HG03342 (cell line): ENCODE data around the gene BTAF1.

Source experiments
- ATAC-seq: cut with Tn5 transposase; IDR thresholded peaks from one replicate; pipeline ENCODE4 v1.9.1; 2021; ENCODE audit warnings: mild to moderate bottlenecking, moderate library complexity; ENCODE audit not compliant: unreplicated experiment

The BTAF1 gene

DNA sequence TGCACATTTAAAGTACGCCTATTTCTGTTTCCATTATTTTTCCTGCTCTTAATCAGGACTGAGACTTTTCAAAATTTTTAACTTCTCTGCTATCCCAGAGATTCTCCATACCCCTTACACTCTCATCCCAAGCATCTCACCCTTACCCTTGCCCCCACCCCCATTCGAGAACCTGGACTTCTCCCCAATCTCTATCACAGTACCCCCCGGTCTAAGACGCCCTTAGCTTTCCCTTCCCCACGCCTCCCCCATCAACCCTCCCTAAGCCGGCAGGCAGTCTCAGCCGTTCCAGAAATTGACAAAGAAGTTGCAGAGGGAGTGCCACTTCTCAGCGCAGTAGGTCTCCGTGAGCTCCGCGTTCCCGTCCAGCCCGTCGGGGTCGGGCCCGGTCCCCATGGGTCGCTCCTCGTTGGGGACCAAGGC is 15.6 kb upstream of the BTAF1 start:
- no peak for ATAC-seq

DNA sequence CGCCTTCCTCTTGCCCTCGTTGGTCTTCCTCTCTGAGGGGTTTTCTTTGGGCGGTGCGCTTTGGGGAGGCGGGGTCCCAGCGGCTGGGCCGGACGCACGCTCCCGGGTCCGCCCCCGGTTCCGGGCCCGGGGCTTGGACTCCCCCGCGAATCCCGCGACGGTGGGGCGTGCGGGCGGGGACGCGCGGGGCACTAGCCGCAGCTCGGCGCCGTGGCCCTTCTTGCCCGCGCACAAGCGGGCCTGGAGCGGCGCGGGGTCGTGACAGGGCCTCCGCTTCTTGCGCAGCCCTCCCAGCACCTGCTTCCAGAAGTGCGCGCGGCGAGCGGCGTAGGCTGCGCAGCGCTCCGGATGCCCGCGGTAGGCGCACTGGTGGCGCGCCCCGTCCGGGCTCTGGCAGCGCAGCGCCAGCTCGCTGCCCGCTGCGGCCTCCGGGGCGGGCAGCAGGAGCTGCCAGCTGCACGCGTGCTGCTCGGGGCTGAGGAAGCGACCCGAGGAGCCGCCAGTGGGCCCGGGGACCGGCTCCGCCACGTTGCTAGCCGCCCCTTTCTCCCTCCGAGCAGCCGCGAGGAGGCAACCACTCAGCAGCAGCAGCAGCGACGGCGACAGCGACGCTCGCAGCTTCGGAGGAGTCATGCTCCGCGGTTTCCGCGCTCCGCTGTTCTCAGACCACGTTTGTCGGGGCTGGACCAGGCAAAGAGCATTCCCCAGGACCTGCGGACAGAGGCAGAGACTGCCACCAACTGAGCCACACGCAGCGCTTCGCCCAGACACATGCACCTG is 15.0 kb upstream of the BTAF1 start:
- peak; percentile 90 for ATAC-seq

DNA sequence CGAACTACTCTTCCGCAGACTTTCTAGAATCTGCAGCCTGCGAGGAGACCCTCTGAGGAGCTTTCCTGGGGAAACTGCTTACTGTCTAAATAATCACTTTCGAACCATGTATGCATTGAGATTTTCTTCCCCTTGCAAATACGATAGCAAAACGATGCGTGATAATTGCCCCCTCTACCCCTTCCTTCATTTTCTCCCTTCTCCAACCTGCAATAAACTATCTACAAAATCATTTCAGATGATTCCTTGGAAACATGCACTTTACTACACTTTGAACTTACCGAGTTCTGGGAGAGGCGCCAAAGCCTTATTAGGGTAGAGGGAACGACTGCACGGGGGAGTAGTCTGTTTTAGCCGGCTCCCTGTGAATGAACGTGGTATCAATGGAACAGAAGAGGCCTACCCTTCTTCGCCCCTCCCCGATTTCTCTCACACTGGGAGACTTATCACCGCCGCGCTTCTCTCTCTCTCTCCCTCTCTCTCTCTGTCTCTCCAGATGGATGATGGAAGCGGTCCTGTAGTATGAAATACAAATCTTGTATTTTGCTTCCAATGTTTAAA is 14.4 kb upstream of the BTAF1 start, which contains the start of gene FGFBP3:
Gene FGFBP3 (minus strand): TSS at position 370 of the 561 bp plus-strand sequence. CDS start 517 bp downstream, outside the sequence.
- no peak for ATAC-seq

DNA sequence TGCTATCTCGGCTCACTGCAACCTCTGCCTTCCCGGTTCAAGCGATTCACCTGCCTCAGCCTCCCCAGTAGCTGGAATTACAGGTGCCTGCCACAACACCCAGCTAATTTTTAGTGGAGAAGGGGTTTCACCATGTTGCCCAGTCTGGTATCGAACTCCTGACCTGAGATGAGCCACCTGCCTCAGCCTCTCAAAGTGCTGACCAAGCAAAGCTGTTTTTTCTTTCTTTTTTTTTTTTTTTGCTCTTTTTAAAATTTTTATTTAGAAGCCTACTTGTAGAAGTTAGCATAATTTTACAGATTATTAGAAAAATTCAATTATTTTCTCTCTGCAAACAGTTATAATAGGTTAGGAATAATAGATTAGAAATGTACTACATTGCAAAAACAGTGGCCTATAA is 13.1 kb upstream of the BTAF1 start:
- ATAC-seq = no peak

DNA sequence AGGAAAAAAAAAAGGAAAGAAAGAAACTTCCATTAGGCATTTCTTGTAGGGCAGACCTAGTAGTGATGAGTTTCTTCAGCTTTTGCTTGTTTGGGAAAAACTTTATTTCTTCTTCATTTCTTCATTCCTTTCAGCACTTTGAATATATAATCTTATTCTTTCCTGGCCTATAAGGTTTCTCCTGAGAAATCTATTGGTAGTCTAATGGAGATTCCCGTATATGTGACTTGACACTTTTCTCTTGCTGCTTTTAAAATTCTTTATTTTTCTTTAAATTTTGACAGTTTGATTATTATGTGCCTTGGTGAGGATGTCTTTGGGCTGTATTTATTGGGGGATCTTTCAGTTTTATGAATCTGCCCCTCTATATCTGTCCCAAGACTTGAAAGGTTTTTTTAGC is 3.9 kb upstream of the BTAF1 start:
- no peak for ATAC-seq

DNA sequence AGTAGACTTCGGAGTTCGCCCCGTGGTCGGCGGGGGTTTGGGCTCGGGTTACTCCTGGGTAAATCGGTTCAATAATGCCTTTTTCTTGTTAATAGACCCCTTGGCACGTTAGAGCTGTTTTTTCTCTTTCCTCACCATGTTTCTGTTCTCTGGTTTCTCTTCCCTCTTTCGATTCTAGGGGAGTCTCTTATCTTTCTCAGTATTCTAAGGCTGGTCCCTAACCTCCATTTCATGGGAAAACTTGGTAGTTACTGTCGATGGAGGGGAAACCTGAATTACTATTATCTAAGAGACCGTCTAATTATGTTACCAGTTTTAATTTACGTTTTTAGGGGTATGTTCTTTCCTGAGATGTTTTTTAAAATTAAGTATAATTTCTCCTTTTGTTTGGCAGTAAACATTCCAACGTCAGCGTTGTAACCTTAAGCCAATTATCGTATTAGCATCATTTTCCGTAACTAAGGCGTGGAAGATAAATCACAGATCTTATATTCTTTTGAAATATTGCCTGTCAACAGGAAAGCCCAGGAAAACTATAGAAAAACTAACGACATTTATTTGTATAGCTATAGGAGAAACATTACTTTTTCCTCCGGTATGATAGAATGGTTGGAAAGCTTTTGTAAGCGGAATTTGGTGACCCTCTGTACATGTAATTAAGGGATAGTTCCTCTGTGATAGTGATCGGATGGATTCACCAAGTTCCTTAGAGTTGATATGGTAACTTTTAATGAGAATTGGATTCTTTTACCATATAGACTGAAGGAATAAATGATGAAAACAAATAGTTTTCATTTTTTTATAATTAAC is 847 bp downstream of the BTAF1 start:
- ATAC-seq = peak; percentile 17

DNA sequence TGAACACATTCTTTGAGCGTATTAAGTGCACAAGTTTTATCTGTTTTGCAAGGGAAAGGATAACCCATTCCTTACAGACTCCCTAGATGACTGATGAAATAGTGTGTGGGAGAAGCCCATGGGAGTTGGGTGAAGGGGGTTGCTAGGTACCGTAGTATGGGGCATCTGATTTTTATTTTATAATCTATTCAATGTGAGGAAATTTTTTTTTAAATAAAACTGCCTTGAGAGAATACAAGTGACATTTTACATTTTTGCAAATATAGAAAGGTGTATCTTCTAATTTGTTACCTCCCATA is 1.4 kb downstream of the BTAF1 start:
- ATAC-seq = no peak

DNA sequence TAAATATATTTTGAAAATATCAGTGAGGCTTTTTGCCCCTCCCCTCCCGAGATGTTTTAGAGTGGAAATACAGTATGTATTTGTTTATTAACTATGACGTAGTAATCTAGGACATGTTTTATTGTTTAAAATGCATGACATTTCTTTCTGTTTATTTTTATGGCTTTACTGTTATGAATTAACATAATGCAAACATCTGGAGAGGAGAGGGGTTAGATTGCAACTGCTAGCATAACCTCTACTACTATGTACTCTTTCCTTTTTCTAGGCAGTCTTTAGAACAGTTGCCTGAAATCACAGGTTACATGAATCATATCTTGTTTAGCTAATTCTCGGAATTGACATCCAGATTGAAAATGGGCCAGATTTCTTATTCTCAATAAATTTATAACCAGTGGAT is 7.4 kb downstream of the BTAF1 start:
- ATAC-seq = no peak

DNA sequence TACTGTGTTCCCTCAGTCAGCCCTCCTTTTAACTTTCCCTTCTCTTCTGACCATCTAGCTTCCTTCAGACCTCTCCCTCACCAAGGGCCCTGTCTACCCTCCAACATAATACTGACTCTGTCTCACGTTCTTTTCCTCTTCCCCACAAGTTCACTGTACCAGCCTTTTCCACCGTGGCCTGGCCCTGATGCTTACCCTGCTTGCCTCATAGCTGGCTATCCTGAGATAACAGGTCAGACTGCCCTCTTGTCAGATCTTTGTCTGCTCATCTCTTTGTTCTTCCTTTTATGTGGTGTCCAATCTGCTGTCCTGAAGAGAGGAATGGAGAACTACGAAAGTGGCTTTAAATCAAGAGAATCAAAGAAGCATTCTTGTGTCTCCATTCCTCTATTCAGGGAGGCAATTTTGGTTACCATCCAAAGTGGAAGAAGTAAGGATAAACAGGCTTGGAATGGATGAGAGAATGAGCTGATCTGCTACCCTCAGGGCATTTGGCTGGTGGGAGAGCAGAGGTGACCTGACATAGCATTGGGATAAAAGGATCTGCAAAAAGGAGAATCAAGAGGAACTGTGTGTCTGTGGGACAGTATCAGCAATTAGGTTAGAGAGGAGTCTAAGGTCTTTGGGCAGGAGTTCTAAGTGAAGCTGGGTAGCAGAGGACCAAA is 8.1 kb downstream of the BTAF1 start:
- no peak for ATAC-seq

DNA sequence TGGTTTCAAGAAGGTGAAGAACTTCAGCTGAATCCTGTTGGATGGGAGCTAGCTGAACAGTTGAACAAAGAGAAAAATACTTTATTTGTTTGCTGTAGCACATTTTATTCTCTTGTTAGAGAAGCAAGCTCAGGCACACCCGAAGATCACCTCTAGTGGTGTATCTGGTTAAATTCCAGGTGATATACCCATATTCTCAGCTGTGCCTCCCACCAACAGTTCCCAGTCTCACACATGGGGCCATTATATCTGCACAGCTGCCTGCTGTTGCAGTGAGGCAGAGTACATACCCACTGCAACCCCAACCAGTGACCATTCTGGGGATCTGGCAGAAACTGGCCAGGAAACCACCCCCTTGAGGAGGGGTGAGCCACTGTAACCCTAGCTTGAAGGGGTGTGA is 9.2 kb downstream of the BTAF1 start:
- no peak for ATAC-seq

DNA sequence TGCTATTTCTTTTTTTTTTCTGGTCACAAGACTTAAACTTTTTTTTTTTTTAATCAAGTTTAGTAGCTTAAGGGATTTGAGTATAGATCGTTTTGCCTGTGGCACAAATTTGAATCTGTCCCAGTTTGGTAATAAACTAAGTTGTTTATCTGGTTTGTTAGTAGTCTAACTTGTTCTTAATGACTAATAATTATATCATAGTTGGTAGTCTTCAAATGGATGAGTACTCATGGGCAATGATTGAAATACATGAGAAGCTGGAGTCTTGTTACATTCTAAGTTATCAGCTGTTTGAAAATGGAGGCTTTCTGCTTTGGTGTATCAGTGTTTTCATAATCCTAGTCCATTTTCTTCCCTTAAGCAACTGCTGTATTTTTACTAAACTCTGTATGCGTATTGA is 12.3 kb downstream of the BTAF1 start:
- ATAC-seq = no peak

DNA sequence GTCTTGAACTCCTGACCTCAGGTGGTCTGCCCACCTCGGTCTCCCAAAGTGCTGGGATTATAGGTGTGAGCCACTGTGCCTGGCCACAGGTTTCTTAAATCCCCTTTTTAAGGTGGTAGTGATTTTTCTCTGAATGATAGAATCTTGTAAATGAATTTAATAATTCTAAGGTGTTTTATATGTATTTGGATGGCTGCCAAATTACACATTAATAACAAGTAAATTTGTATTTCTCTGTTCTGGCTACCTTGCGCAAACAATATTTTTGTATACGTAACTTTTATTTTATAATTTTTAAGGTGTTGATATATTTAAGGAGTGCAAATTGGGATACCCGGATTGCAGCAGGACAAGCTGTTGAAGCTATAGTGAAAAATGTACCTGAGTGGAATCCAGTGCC is 16.1 kb downstream of the BTAF1 start:
- no peak for ATAC-seq

DNA sequence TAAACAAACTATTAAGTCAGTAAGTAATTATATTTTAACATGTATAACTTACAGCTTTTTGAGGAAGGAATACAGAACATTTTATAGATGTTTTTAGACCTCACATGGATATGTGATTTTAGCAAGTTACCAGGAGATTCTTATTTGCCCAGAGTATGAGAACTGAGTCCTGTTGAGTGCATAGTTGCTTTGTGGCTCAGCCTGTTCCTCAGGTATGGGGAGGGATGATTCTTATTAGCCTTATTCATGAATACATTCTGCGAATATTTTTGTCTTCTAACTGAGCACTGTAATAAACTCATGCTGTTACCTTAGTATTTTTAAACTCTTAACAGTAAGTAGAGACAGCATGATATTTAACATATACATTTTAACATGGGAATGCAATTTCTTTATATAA is 17.9 kb downstream of the BTAF1 start:
- ATAC-seq = no peak

DNA sequence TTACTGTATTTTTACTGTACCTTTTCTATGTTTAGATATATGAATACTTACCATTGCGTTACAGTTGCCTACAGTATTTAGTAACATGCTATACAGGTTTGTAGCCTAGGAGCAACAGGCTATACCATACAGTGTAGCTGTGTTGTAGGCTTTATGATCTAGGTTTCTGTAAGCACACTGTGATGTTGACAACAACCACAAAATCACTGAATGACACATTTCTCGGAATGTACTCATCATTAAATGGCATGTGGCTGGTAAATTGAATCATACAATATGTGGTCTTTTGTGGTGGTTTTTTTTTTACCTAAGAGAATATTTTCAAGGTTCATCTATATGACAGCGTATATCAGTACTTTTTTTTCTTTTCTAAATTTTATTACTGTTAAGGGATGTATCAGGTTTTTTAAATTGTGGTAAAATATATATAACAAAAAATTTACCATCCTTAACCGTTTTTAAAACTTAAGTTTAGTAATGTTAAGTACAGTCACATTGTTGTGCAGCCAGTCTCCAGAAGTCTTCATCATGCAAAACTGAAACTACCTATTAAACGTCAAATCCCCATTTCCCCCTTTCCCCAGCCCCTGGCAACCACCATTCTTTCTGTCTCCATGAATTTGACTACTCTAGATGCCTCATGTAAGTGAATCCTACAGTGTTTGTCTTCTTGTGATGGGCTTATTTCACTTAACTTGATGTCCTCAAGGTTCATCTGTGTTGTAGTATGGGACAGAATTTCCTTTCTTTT is 21.5 kb downstream of the BTAF1 start:
- no peak for ATAC-seq

DNA sequence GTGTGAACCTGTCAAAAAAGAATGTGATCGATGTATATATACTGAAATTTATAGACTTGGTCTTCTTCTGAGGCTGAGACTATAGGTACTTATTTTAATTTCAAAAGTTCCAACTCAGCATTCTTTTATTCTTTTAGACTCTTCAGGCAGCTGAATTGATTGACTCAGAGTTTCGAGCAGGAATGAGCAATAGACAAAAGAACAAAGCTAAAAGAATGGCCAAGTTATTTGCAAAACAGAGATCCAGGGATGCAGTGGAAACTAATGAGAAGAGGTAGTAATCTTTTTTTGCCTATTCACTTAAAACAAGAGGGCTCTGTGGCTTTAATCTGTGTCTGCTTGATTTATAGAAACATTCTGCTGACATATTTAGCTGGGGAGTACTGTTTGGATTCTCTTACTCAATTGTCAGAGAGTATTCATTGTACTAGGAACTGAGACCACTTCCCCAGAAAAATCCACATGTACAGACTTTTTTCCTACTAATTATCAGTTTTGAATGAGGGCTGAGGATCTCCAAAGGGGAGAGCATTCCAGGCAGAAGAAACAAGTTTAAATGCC is 30.1 kb downstream of the BTAF1 start:
- ATAC-seq = no peak

DNA sequence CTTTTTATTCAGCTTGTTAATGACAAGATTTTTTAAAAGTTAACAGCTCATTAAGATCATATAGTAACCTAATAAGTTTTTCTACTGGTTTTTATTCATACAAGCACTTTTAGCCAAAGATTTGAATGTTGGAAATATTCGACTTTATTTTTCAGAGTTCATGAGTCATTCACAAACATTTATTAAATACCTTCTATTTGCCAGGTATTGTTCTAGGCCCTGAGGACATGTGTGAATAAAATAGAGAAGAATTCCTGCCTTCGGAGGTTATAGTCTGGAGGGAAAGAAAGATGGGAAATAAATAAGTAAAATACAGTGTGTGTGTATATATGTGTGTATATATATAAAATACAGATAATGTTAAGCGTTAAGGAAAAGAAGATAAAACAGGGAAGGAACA is 31.5 kb downstream of the BTAF1 start:
- no peak for ATAC-seq

DNA sequence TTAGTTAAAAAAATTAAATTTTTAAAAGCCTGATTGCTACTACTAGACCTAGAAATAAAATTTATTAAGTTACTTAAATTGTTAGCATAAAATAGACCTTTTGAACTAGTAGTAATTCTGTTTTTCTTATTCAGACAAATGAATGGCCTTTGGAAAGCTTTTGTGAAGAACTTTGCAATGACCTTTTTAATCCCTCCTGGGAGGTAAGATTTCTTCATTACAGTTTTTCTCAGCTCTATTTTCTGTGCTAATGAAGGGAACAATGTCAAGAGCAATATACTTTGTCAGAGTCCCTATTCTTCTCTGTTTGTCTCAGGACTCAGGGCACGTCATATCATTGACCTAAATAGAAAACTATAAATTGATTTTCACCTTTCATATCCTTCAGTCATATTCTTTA is 33.5 kb downstream of the BTAF1 start:
- ATAC-seq = no peak

DNA sequence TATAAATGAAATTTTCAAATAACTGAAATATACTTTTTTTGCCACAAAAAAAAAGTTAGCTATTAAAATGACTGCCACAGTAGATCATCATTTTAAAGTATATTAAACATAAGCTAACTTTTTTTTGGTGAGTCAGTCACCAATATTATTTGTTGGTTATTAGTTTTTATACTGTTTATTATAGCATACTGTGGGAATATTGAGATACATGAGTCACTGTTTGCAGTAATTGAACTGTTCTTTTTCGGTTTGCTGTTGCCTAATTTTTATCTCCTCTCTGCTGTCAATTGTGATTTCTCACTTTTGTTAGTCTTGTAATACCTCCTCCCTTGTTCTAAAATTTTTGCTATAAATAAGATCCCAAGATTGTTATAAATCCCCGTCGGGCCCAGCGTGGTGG is 45.7 kb downstream of the BTAF1 start:
- no peak for ATAC-seq

DNA sequence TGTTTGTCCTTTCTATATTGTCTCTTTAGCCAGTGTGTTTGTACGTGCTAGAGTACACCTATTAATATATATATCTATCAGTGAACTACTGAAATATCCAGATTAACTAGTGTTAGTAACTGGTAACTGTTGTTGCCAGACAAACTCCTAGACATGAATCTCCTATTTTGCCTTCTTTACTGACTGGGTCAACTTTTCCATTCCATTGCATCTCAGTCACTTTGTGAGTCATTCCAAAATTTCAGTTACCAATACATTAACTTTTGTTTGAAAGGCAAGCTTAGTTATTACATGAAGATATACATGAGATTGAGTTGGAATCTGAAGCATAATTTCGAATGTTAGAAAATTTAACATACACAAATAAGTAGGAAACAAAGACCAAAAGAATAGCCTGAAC is 51.4 kb downstream of the BTAF1 start:
- no peak for ATAC-seq

DNA sequence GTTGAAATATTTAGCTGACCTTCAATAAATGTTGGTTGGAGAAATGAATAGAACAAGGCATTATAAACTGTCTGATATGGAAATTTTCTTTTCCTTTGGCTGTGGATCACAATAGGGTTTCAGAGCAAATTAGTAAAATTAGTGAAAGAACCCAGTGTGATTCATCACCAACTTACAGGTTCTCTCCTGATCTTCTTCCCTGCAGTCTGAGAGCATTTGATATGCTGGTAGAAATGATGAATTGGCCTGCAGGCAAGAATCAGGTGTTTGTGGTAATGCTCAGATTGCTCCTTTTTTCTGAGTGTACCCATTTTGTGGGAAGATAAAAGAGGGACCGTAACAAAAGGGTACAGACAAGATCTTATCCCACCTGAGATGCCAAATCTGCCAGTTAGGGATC is 51.9 kb downstream of the BTAF1 start:
- no peak for ATAC-seq
